Endothelial cell of umbilical vein (primary cell): ENCODE data around the gene SLC7A10. TPM values are rescaled to one million over a fixed set of nuclear protein-coding genes. Genes with fewer than 3 reads are reported as not detected.

Source experiments
- BruUV-seq: library from RNA; stranded (reverse); fragments of 400-500 nt; replicated peaks from 2 replicates; lab custom pipeline; 2021; lab: Mats Ljungman, UMichigan
- CTCF ChIA-PET: fragments of 300-600, 350-600 bp; sonication (Branson Sonifier 250); formaldehyde crosslinking; loops from one replicate; lab custom pipeline; 2021; ENCODE audit warnings: antibody characterized with exemption, inconsistent platforms; lab: Charles Lee
- POLR2A ChIA-PET: fragments of 300-600, 350-600 bp; sonication (Branson Sonifier 250); formaldehyde crosslinking; loops from one replicate; lab custom pipeline; 2021; ENCODE audit warnings: antibody characterized with exemption, inconsistent platforms; lab: Charles Lee
- DNase-seq: peaks from one replicate; pipeline ENCODE4 v3.0.0-alpha.2; 2011; ENCODE audit warnings: low read depth, low spot score
- FAIRE-seq: peaks from 2 replicates; lab custom pipeline; 2011; peaks lifted over from hg19 to GRCh38; lab: Jason Lieb, UNC
- H2AFZ ChIP-seq: 2 replicates; pipeline ENCODE4 v1.6.0; 2012; ENCODE audit warnings: low read depth, low read length, control low read depth, inconsistent platforms
- H3K27ac ChIP-seq: 2 replicates; pipeline ENCODE4 v1.5.1; 2011; ENCODE audit warnings: low read depth, mild to moderate bottlenecking, control low read depth, low read length, moderate library complexity; ENCODE audit not compliant: insufficient read depth
- H3K27me3 ChIP-seq, 2 experiments: 2 replicates each; pipeline versions ENCODE4 v1.6.0 to v1.6.1; 2011; ENCODE audit warnings: low read length in 2 of 2, mixed read lengths in 1 of 2; ENCODE audit not compliant: control insufficient read depth in 2 of 2, insufficient read depth in 2 of 2
- H3K36me3 ChIP-seq, 2 experiments: 2 replicates in 1 of 2; 3 replicates in 1 of 2; pipeline ENCODE4 v1.5.1; 2011; ENCODE audit warnings: low read length in 2 of 2, mild to moderate bottlenecking in 1 of 2, moderate library complexity in 1 of 2; ENCODE audit not compliant: control insufficient read depth in 2 of 2, insufficient read depth in 2 of 2; ENCODE audit errors: extremely low read depth in 1 of 2
- H3K4me1 ChIP-seq: 3 replicates; pipeline ENCODE4 v1.5.1; 2011; ENCODE audit warnings: mild to moderate bottlenecking, low read length; ENCODE audit not compliant: control insufficient read depth, insufficient read depth; ENCODE audit errors: extremely low read depth
- H3K4me2 ChIP-seq: 2 replicates; pipeline ENCODE4 v1.6.1; 2011; ENCODE audit warnings: low read length, control low read depth, mixed read lengths; ENCODE audit not compliant: insufficient read depth
- H3K4me3 ChIP-seq, 3 experiments: fragments of 200-600 bp in 1 of 3; sonication (generic), shearing (Covaris generic) in 1 of 3; replicated peaks in 1 of 3; 2 replicates each; pipeline ENCODE4 v1.5.1; 2011 to 2016; ENCODE audit warnings: control low read depth in 3 of 3, low read length in 3 of 3, mild to moderate bottlenecking in 2 of 3, inconsistent platforms in 1 of 3, low read depth in 1 of 3, moderate library complexity in 1 of 3; ENCODE audit not compliant: insufficient read depth in 1 of 3
- H3K79me2 ChIP-seq: 2 replicates; pipeline ENCODE4 v1.6.0; 2012; ENCODE audit warnings: low read length, inconsistent platforms; ENCODE audit not compliant: control insufficient read depth, insufficient read depth
- H3K9ac ChIP-seq: replicated peaks from 2 replicates; pipeline ENCODE3; 2011; ENCODE audit warnings: low read length, control low read depth; ENCODE audit not compliant: insufficient read depth; ENCODE audit errors: extremely low read depth
- H3K9me1 ChIP-seq: replicated peaks from 3 replicates; pipeline ENCODE4 v1.6.0; 2011; ENCODE audit warnings: mild to moderate bottlenecking, low read length; ENCODE audit not compliant: control insufficient read depth, insufficient read depth; ENCODE audit errors: extremely low read depth
- H3K9me3 ChIP-seq: replicated peaks from 2 replicates; pipeline ENCODE4 v1.5.1; 2012; ENCODE audit warnings: low read length, inconsistent platforms; ENCODE audit not compliant: control insufficient read depth, insufficient read depth
- H4K20me1 ChIP-seq: replicated peaks from 2 replicates; pipeline ENCODE3; 2011; ENCODE audit warnings: mild to moderate bottlenecking, low read length; ENCODE audit not compliant: control insufficient read depth, insufficient read depth; ENCODE audit errors: extremely low read depth
- EZH2 ChIP-seq: IDR thresholded peaks from 2 replicates; pipeline ENCODE4 v1.6.1; 2012; ENCODE audit warnings: borderline replicate concordance, low read depth, mild to moderate bottlenecking, moderate library complexity, low read length, inconsistent platforms; ENCODE audit not compliant: severe bottlenecking
- FOS ChIP-seq: IDR thresholded peaks from 2 replicates; pipeline ENCODE4 v1.6.1; 2011; ENCODE audit warnings: mild to moderate bottlenecking, low read length, moderate library complexity, borderline replicate concordance; ENCODE audit not compliant: insufficient read depth
- GATA2 ChIP-seq: IDR thresholded peaks from 2 replicates; pipeline ENCODE4 v1.7.0; 2011; ENCODE audit warnings: low read depth, mild to moderate bottlenecking, moderate library complexity, mixed read lengths, low read length; ENCODE audit not compliant: insufficient read length, insufficient read depth
- JUN ChIP-seq: IDR thresholded peaks from 2 replicates; pipeline ENCODE4 v1.6.1; 2011; ENCODE audit warnings: borderline replicate concordance, low read depth; ENCODE audit not compliant: insufficient read length, insufficient read depth
- MYC ChIP-seq: IDR thresholded peaks from one replicate; pipeline ENCODE4 v1.6.1; 2011; ENCODE audit warnings: mild to moderate bottlenecking, low read depth, low read length
- POLR2A ChIP-seq: IDR thresholded peaks from 2 replicates; pipeline ENCODE4 v1.6.1; 2012; ENCODE audit warnings: low read depth, mild to moderate bottlenecking, control low read depth, low read length
- POLR2AphosphoS5 ChIP-seq: IDR thresholded peaks from 2 replicates; pipeline ENCODE4 v1.6.1; 2012; ENCODE audit warnings: low read depth, mild to moderate bottlenecking, control low read depth, low read length, moderate library complexity; ENCODE audit not compliant: insufficient read depth
- dilution Hi-C: fragments of 300-500 bp; cut with MboI; formaldehyde crosslinking; loops from one replicate; pipeline ENCODE4 v1.15.0; 2019; ENCODE audit warnings: low sequenced_read_pairs; ENCODE audit not compliant: extremely low pct_ligation_motif_present
- intact Hi-C: fragments of 100-400 bp; cut with micrococcal nuclease; formaldehyde crosslinking; loops from one replicate; pipeline ENCODE4 v1.10.0; 2022
- polyA plus RNA-seq, 4 experiments: library from polyadenylated mRNA; depleted of rRNA in 3 of 4; stranded (reverse) in 3 of 4; unstranded in 1 of 4; fragments of >200 nt; gene quantifications; 2 replicates each; pipeline versions ENCODE4 v1.2.1 to v1.2.3, GENCODE V29; 2011 to 2012; ENCODE audit warnings: missing spikeins in 1 of 4
- total RNA-seq: library from RNA; stranded (reverse); gene quantifications from 2 replicates; pipeline ENCODE4 v1.2.3, GENCODE V29; 2021
- TF ChIP-seq, protein P1 (sequence below): IDR thresholded peaks from 2 replicates; pipeline ENCODE4 v1.6.1; 2011; ENCODE audit not compliant: insufficient read depth, insufficient read length
- TF ChIP-seq, protein P2 (sequence below), 2 donors: IDR thresholded peaks; 1 replicate in 1 of 2; 2 replicates in 1 of 2; pipeline ENCODE4 v1.5.1; 2011; ENCODE audit warnings: low read length in 2 of 2, mild to moderate bottlenecking in 2 of 2, moderate library complexity in 2 of 2, control low read depth in 1 of 2, inconsistent platforms in 1 of 2, low read depth in 1 of 2; ENCODE audit not compliant: insufficient read depth in 1 of 2; ENCODE audit errors: extremely low read depth in 1 of 2

Gene SLC7A10
- total and polyA plus RNA-seq, 2 donors (not counting 3 experiments of a cell fraction or from before 2014, with no cell fraction given) = not detected

DNA sequence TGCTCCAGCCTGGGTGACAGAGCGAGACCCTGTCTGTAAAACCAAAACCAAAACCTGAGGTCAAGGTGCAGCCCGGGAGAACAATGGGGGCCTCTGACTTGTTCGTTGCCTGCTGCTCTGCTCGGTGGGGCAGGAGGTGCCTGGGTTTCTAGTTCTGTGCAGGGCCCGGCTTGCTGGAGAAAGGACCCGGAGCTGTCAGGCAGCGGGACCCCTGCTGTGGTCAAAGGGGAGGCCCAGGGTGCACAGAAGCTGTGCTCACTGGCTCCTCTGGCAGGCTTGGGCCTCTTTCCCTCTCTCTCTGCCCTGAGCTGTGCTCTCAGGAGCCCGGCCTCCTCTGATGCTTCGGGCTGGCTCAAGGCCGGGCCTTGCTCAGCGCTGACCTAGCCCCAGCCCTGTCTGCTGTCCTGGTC lies 28.1 kb downstream of the SLC7A10 start:
- no TSS peak for BruUV-seq
- dilution Hi-C loops = no loop called here

DNA sequence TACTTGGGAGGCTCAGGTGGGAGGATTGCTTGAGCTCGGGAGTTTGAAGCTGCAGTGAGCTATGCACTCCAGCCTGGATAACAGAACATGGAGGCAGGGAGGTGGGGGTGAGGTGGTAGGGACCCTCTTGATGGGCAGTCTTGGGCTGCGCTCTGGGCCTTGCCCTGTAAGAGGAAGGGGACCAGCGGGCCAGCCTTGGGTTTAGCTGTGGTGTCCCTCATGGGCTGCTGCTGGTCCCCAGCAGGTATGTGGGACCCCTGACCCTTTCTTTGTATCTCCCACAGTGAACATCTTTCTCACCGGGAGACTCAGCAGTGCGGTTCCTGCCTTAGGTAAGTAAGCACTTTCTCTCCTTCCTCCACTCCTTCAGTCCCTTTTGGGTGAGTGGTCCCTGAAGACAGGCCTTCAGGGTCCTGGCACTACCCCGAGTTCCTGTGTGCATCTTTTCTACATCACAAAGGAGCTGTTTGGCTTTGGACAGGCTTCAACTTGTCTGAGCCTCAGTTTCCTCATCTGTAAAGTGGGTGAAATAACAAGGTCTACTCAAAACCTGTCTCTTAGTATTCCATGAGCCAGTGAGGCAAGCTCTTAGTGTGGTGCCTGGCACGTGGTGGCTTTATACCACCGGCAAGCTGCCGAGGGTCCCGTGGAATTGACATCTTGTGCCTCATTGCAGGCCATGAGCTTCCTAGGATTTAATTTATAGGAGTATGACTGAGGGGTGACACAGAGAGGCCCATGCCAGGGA lies 29.0 kb downstream of the SLC7A10 start:
- Histone ChIP-seq H3K79me2 (no peaks in the 10 kb centered on the region), H3K9me3 (no peaks in the 10 kb centered on the region), H3K27me3 (peaks cover 2 to 4% of the 10 kb centered on the region in 2 experiments), H3K9ac (no peak overlapping the region), H2AFZ (no peak overlapping the region), H3K27ac (no peak overlapping the region), H3K4me2 (no peak overlapping the region), H4K20me1 (no peaks in the 10 kb centered on the region), H3K4me3 (no peak overlapping the region), H3K9me1 (no peaks in the 10 kb centered on the region), H3K4me1 (peaks cover 3% of the 10 kb centered on the region), H3K36me3 (no peaks in the 10 kb centered on the region)
- no peak for DNase-seq
- CTCF ChIA-PET = interaction anchor here (0.5 to 5.2 kb wide), 5 partner anchors 12 to 1855 kb away, joined by 3 to 43 read pairs (median 3); no protein-coding TSS in a partner anchor
- dilution Hi-C loops = no loop called here
- FAIRE-seq = no peak
- TF ChIP-seq POLR2A (no peak), GATA2 (no peak), FOS (no peak), MYC (no peak), POLR2AphosphoS5 (no peak), EZH2 (no peak), JUN (no peak)
- TF ChIP-seq, protein P1, sequence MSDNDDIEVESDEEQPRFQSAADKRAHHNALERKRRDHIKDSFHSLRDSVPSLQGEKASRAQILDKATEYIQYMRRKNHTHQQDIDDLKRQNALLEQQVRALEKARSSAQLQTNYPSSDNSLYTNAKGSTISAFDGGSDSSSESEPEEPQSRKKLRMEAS = no peak
- TF ChIP-seq, protein P2, sequence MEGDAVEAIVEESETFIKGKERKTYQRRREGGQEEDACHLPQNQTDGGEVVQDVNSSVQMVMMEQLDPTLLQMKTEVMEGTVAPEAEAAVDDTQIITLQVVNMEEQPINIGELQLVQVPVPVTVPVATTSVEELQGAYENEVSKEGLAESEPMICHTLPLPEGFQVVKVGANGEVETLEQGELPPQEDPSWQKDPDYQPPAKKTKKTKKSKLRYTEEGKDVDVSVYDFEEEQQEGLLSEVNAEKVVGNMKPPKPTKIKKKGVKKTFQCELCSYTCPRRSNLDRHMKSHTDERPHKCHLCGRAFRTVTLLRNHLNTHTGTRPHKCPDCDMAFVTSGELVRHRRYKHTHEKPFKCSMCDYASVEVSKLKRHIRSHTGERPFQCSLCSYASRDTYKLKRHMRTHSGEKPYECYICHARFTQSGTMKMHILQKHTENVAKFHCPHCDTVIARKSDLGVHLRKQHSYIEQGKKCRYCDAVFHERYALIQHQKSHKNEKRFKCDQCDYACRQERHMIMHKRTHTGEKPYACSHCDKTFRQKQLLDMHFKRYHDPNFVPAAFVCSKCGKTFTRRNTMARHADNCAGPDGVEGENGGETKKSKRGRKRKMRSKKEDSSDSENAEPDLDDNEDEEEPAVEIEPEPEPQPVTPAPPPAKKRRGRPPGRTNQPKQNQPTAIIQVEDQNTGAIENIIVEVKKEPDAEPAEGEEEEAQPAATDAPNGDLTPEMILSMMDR (IDR thresholded peaks at IDR 0.05; ENCODE audit: extremely low read depth in 1 of 2, insufficient read depth in 1 of 2, low read depth in 1 of 2, low read length in 2 of 2) = no peak
- intact Hi-C loops = no loop called here
- POLR2A ChIA-PET = no interaction called here
- BruUV-seq = no TSS peak

More for the DNA sequence above, 28.1 kb downstream of the SLC7A10 start:
- DNase-seq = no peak
- no peak overlapping the region for H3K9ac ChIP-seq
- no peak overlapping the region for H3K4me2 ChIP-seq
- H3K36me3 ChIP-seq = no peaks in the 10 kb centered on the region
- no peaks in the 10 kb centered on the region for H3K9me3 ChIP-seq
- H3K4me1 ChIP-seq = peaks cover 3% of the 10 kb centered on the region
- TF ChIP-seq POLR2A (no peak), GATA2 (no peak), MYC (no peak), FOS (no peak)
- TF ChIP-seq, protein P1 = no peak
- FAIRE-seq = no peak
- H4K20me1 ChIP-seq = no peaks in the 10 kb centered on the region
- H3K4me3 ChIP-seq = no peak overlapping the region
- peaks cover under 1 to 4% of the 10 kb centered on the region in 2 experiments for H3K27me3 ChIP-seq
- no peaks in the 10 kb centered on the region for H3K9me1 ChIP-seq
- ChIA-PET CTCF (interaction anchor here (1.3 to 5.2 kb wide), 4 partner anchors 11 to 209 kb away, joined by 3 to 43 read pairs (median 4); no protein-coding TSS in a partner anchor), POLR2A (interaction anchor here (0.6 kb wide), 1 partner anchor 31 kb away, joined by 8 read pairs; no protein-coding TSS in a partner anchor)
- H2AFZ ChIP-seq = no peak overlapping the region
- intact Hi-C loops = no loop called here
- no peaks in the 10 kb centered on the region for H3K79me2 ChIP-seq
- H3K27ac ChIP-seq = no peak overlapping the region
